ENCODE measurements around the gene RIPOR3. TPM values are rescaled to one million over a fixed set of nuclear protein-coding genes. Genes with fewer than 3 reads are reported as not detected.
A peak's percentile ranks its signal among the peaks of the same experiment; 100 is the strongest.

The RIPOR3 gene
- total and polyA plus RNA-seq, 12 donors: 1.6 to 50.2 (median 3.3) TPM

- H3K4me3 ChIP-seq: no peak overlapping the region
- intact Hi-C loops (cut with DNase I): loop anchor here in 3 of 10 donors (10.0 kb wide), 2 partner anchors 142 to 152 kb away; partner anchors contain the start of gene PARD6B (in 1 of the 3)
- peaks cover 0 to 40% (median 23%) of the 10 kb centered on the region in 9 donors for H3K4me1 ChIP-seq
- H3K27me3 ChIP-seq: peaks cover 0 to 15% (median 0%) of the 10 kb centered on the region in 7 donors
- DNase-seq (no peak), ATAC-seq (no peak)
- H3K9me3 ChIP-seq: no peaks in the 10 kb centered on the region
- H3K36me3 ChIP-seq: peaks cover 0 to 39% (median 0%) of the 10 kb centered on the region in 9 donors
- peak overlapping the region in 2 of 10 donors; percentile 12 to 48 for H3K27ac ChIP-seq
- no peak for TF ChIP-seq CTCF (IDR thresholded peaks at IDR 0.05)
- WGBS, 2 donors: 94 to 95% methylated on average over 9 of the region's 9 CpGs
Observed at GRCh38 chr20:50593005-50593335, 98.4 kb downstream of the RIPOR3 start.

GRCh38 chr20:50592282-50593004, 98.9 kb downstream of the RIPOR3 start:
- H3K27ac ChIP-seq: peak overlapping the region in 4 of 10 donors; percentile 9 to 48 (median 19)
- H3K4me1 ChIP-seq: peaks cover 0 to 43% (median 23%) of the 10 kb centered on the region in 9 donors
- no peak for TF ChIP-seq CTCF (IDR thresholded peaks at IDR 0.05)
- peaks cover 0 to 9% (median 0%) of the 10 kb centered on the region in 7 donors for H3K27me3 ChIP-seq
- ATAC-seq (peak; percentile 56 to 83 (median 76)), DNase-seq (peak; percentile 65 to 81)
- intact Hi-C loops (cut with DNase I): loop anchor here in 3 of 10 donors (10.0 kb wide), 2 partner anchors 142 to 152 kb away; partner anchors contain the start of gene PARD6B (in 1 of the 3)
- H3K36me3 ChIP-seq: peaks cover 0 to 44% (median 4%) of the 10 kb centered on the region in 9 donors
- WGBS, 2 donors: 41 to 43% methylated on average over 19 of the region's 19 CpGs
- H3K9me3 ChIP-seq: no peaks in the 10 kb centered on the region
- no peak overlapping the region for H3K4me3 ChIP-seq

GRCh38 chr20:50591233-50591852, 100.0 kb downstream of the RIPOR3 start:
- TF ChIP-seq CTCF (IDR thresholded peaks at IDR 0.05): no peak
- H3K4me3 ChIP-seq: no peak overlapping the region
- H3K27ac ChIP-seq: no peak overlapping the region
- H3K9me3 ChIP-seq: no peaks in the 10 kb centered on the region
- intact Hi-C loops (cut with DNase I): loop anchor here in 3 of 10 donors (10.0 kb wide), 2 partner anchors 143 to 153 kb away; partner anchors contain the start of gene PARD6B (in 1 of the 3)
- H3K36me3 ChIP-seq: peaks cover 0 to 55% (median 5%) of the 10 kb centered on the region in 9 donors
- 76 to 85% methylated on average over 5 of the region's 5 CpGs for WGBS, 2 donors
- no peak for ATAC-seq
- peaks cover 0 to 37% (median 23%) of the 10 kb centered on the region in 9 donors for H3K4me1 ChIP-seq
- no peaks in the 10 kb centered on the region for H3K27me3 ChIP-seq
- DNase-seq: no peak

- ATAC-seq (no peak), DNase-seq (no peak)
- intact Hi-C loops (cut with DNase I): loop anchor here in 3 of 10 donors (10.0 kb wide), 2 partner anchors 144 to 154 kb away; partner anchors contain the start of gene PARD6B (in 1 of the 3)
- Histone ChIP-seq H3K4me3 (no peak overlapping the region), H3K27me3 (no peaks in the 10 kb centered on the region), H3K9me3 (no peaks in the 10 kb centered on the region), H3K27ac (no peak overlapping the region), H3K36me3 (peaks cover 0 to 66% (median 8%) of the 10 kb centered on the region in 9 donors), H3K4me1 (peaks cover 0 to 28% (median 15%) of the 10 kb centered on the region in 9 donors)
- TF ChIP-seq CTCF (IDR thresholded peaks at IDR 0.05): no peak
- WGBS, 2 donors: 94 to 95% methylated on average over 11 of the region's 11 CpGs
Observed at GRCh38 chr20:50590348-50590664, 101.0 kb downstream of the RIPOR3 start.
